GM19023 (cell line): ENCODE results near the gene FBXW11.

ENCODE experiments used
- ATAC-seq: cut with Tn5 transposase; IDR thresholded peaks from one replicate; pipeline ENCODE4 v1.9.1; 2021; ENCODE audit warnings: mild to moderate bottlenecking, moderate library complexity; ENCODE audit not compliant: unreplicated experiment

FBXW11 gene

DNA sequence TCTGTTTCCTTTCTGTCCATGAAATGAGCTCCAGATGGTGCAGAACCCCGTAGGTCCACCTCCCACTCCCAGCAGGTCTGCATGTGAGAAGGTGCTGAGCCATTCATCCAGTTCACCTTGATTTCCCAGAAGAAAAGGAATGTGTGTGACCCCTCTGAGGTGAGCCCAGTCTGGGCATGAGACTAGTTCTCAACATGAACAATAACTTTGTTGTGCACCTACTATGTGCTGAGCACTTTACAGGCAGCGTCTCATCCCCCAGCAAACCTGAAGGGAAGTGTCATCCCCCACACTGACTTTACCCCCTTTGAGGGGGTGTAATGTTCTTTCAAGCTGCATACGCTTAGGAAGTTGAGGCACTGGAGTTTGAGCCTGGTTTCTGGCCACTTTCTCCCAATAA, 159.4 kb downstream of the FBXW11 start:
- no peak for ATAC-seq

DNA sequence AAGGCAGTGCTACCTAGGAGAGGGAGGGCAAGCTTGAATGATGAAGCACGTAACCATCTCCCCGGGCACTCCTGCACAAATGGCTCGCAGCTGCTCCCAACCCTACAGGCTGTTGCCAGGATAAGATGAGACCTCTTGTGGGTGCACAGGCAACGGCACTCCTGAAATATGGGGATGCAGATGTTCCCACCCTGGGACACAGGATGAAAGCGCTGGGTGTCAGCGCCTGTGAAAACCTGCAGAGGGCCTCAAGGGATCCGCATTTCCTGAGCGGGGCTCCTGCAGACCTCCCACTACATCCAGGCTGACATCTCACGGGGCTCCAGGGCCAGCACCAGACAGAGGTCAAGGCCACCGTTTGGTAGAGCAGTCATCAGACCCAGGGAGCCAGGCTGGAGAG, 160.1 kb downstream of the FBXW11 start:
- no peak for ATAC-seq

- no peak for ATAC-seq
Observed at GRCh38 chr5:171845857-171846256, 160.6 kb downstream of the FBXW11 start.

- ATAC-seq, result no peak
Observed at GRCh38 chr5:171845040-171845630, 161.3 kb downstream of the FBXW11 start.

DNA sequence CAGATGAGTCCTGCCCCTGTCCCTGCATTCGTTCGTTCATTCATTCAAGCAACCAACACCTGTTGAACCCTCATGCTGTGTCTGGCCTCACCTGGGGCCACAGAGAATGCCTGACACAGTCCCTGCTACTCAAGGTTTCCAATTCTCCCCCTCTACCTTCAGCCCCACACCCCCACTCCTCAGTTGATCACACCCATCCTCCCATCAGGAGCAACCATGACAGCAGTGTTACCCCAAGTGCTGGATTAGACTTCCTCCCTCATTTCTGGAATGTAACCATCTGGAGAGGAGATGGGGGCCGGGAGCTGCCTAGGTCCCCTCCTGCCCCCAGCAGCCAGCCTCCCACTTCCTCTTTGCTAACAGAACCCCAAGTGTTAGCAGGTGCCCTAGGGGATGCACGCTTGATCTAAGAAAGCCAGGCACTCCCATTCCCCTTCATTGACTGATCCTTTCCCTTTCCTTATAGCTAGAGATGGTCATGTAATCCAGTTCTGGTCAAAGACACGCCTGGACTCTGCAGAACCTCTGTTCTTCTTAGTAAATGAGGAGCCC, 163.6 kb downstream of the FBXW11 start:
- no peak for ATAC-seq

GRCh38 chr5:171841984-171842776, 164.3 kb downstream of the FBXW11 start:
- no peak for ATAC-seq

- ATAC-seq, result no peak
Observed at GRCh38 chr5:171840711-171841522, 165.5 kb downstream of the FBXW11 start.

DNA sequence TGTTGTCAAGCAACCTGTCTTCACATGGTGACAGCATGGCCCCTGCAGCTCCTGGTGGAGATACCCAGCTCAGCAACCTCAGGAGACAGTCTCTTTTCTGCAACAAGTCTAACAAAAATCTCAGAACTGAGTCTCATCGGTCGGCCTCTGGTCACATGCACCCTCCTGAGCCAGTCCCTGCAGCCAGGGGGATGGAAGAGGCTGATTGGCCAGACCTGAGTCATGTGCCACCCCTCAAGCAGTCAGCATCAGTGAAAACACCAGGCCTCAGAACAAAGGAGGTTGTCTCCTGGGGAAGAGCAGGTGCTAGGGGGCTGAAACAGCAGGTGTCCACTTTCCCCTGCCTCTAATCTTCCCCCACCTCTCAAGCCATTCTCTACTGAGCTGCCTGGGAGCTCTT, 166.4 kb downstream of the FBXW11 start:
- ATAC-seq, result no peak

DNA sequence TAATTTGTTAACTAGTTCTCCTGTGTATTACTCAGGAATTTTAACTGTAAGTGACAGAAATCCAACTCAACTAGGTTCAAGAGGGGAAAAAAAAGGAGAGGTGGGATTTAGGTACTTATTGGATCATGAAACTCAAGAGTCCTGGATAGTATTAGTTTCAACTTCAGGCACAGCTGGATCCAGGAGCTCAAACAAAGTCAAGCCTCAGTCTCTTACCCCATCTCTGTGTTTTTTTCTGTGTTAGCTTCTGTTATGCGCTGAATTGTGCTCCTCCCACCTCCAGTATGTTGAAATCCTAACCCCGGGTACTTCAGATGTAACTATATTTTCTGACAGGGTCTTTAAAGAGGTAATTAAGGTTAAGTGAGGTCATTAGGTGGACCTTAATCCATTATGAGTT, 167.3 kb downstream of the FBXW11 start:
- ATAC-seq, result no peak

DNA sequence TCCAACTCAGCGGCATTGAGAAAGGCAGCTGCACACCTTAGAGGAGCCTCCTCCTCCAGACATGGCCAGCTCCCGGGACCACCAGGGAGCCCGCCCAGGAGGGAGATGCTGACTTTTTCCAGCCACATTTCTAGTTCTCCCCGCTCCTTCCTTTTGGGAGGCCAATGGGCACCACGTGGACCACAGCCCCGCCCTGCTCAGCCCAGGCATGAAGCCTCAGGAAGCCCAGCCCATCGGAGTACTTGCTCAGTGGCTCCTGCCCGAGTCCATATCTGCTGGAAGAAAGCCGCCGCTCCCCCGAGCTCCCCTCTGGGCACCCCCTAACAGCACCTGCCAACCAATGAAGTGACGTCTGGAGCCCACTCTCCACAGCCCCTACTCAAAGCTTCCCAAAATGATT, 168.4 kb downstream of the FBXW11 start:
- no peak for ATAC-seq

- ATAC-seq, result no peak
Observed at GRCh38 chr5:171837522-171837921, 168.9 kb downstream of the FBXW11 start.

GRCh38 chr5:171835066-171835465, 171.4 kb downstream of the FBXW11 start:
- ATAC-seq, result no peak

DNA sequence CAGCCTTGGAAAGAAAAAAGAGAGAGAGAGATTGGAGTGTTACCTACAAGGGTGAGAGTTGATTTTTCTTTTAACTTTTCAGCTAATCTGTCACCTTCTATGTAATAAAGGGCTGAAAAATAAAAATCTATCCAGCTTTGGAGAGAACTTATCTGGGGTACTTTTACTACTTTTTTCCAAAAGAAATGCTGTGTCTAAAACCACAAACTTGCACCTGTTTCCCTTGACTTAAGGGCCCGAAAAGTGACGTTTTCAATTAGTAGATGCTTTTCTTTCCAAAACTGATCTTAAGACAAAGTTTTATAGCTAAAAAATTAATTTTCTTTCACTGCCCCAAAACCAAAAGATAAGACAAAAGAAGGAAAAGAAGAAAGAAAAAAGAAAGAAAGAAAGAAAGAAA, 172.0 kb downstream of the FBXW11 start:
- no peak for ATAC-seq

GRCh38 chr5:171832775-171833174, 173.7 kb downstream of the FBXW11 start:
- no peak for ATAC-seq

- no peak for ATAC-seq
Observed at GRCh38 chr5:171830686-171831085, 175.8 kb downstream of the FBXW11 start.

- no peak for ATAC-seq
Observed at GRCh38 chr5:171827162-171827561, 179.3 kb downstream of the FBXW11 start.

DNA sequence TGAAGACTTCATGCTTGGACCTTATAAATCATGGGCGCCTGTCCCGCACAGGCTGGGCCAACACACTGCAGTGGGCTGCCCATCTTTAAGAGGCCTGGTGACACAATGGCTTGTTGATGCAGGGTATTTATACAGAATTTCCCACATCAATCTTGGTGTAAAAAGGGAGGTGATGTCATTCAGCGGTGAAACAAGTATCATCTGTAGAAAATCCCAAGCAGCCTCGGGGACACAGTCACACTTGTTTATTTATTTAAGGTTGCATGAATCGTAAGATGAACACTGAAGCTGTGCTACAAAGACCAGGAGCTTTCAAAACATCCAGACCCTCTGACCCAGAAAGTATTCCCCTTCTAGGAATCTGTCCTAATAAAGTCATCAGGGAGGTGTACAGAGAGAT, 180.3 kb downstream of the FBXW11 start:
- no peak for ATAC-seq

- ATAC-seq, result no peak
Observed at GRCh38 chr5:171825051-171825450, 181.4 kb downstream of the FBXW11 start.

DNA sequence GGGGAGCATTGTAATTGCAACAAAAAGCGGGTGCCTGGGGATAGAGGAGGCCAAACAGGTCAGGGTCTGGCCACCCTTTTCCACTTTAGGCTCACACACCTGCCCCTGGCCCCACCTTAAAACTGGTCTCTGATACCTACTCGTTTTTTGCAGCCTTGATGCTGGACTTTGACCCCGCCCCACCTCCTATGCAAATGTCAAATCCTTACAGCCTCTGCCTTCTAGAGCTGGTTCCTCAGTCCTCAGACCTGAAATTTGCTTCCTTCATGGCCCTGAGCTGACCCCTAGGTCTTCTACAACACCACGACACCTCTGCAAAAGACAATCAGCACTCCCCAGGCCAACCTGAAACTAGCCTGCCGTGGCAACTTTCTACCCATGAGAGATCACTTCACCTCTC, 183.2 kb downstream of the FBXW11 start:
- no peak for ATAC-seq

DNA sequence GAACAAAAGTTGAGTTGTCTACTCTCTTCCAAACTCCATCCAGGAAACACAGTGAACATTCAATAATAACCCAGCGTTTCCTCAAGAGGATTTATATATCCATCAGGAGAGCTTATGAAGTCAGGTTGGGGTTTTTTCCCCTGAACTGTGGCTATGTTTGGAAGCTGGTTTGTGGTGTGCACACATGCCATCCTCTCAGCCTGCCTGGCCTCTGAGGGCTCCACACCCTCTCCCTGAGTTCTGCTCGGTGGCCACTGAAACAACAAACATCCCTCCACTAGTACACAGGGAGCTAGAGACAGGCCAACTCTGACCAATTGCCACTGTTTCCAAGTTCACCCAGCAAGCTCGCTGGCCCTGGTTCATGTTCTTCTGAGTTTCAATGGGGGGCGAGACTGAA, 185.2 kb downstream of the FBXW11 start:
- no peak for ATAC-seq

- no peak for ATAC-seq
Observed at GRCh38 chr5:171820561-171820960, 185.9 kb downstream of the FBXW11 start.

DNA sequence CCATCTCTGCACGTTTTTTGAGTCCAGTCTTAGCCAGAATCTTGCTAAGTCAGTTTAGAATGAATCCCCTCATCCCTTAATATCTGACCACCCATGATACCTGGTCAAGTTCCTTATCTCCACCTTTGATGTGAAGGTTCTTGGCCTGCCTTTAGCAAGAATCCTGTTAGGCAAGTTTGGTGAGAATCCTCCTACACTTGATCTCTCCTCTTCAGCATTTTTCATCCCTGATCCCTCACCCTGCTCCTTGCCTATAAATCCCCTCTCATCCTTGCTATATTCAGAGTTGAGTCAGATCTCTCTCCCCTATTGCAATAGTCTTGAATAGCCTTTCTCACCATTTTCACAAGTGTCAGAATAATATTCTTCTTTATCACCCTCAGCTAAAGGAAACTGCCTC, 189.8 kb downstream of the FBXW11 start:
- no peak for ATAC-seq
